GM10248 (cell line): ENCODE data around the gene CCDC83.
"Not testable (repeated sequence)": the region's sequence is repeated elsewhere in the genome, so short reads cannot be mapped to it uniquely, and the experiment has no call there.

ENCODE experiments used
- CTCF ChIA-PET: fragments of 300-600 bp; sonication (Branson Sonifier 250); formaldehyde crosslinking; extraction: SDS; loops from one replicate; lab custom pipeline; 2021; ENCODE audit warnings: antibody characterized with exemption; lab: Yijun Ruan, JAX
- POLR2A ChIA-PET: fragments of 350-650 bp; sonication (Branson Sonifier 250); formaldehyde crosslinking; extraction: SDS; loops from one replicate; lab custom pipeline; 2020; ENCODE audit warnings: antibody characterized with exemption; lab: Yijun Ruan, JAX
- DNase-seq: peaks from one replicate; pipeline ENCODE4 v3.0.0; 2012; ENCODE audit errors: extremely low spot score
- CTCF ChIP-seq: IDR thresholded peaks from 2 replicates; pipeline ENCODE4 v1.5.1; 2012; ENCODE audit warnings: mild to moderate bottlenecking, low read depth; ENCODE audit errors: extremely low read depth, missing control alignments, control extremely low read depth

CCDC83 gene

GRCh38 chr11:85948884-85949283, 93.7 kb downstream of the CCDC83 start:
- TF ChIP-seq CTCF, result no peak
- POLR2A ChIA-PET, result no interaction called here
- no peak for DNase-seq
- CTCF ChIA-PET, result interaction anchor here (0.9 to 1.2 kb wide), 2 partner anchors 270 to 341 kb away, joined by 3 read pairs; no protein-coding TSS in a partner anchor

GRCh38 chr11:85949798-85950197, 94.6 kb downstream of the CCDC83 start:
- TF ChIP-seq CTCF, result no peak
- no peak for DNase-seq
- ChIA-PET CTCF (interaction anchor here (1.7 kb wide), 1 partner anchor 94 kb away, joined by 4 read pairs; no protein-coding TSS in a partner anchor), POLR2A (no interaction called here)

- ChIA-PET CTCF (interaction anchor here (1.0 to 1.7 kb wide), 2 partner anchors 11 to 94 kb away, joined by 3 to 4 read pairs; no protein-coding TSS in a partner anchor), POLR2A (no interaction called here)
- DNase-seq, result no peak
- TF ChIP-seq CTCF, result no peak
Observed at GRCh38 chr11:85950317-85951048, 95.3 kb downstream of the CCDC83 start.

- CTCF ChIA-PET, result interaction anchor here (0.6 to 1.7 kb wide), 4 partner anchors 9 to 272 kb away, joined by 3 to 4 read pairs (median 3); no protein-coding TSS in a partner anchor
Observed at GRCh38 chr11:85951049-85951405, 95.8 kb downstream of the CCDC83 start.

GRCh38 chr11:85951428-85952107, 96.4 kb downstream of the CCDC83 start:
- no peak for DNase-seq
- TF ChIP-seq CTCF, result no peak
- ChIA-PET CTCF (interaction anchor here (0.6 to 1.7 kb wide), 4 partner anchors 10 to 272 kb away, joined by 3 to 4 read pairs (median 3); no protein-coding TSS in a partner anchor), POLR2A (no interaction called here)

More at GRCh38 chr11:85951049-85951405, 95.8 kb downstream of the CCDC83 start:
- no peak for TF ChIP-seq CTCF
- no peak for DNase-seq
- POLR2A ChIA-PET, result no interaction called here

GRCh38 chr11:85952108-85952485, 96.9 kb downstream of the CCDC83 start:
- CTCF ChIA-PET, DNase-seq, POLR2A ChIA-PET: not testable (repeated sequence)
